22Rv1 (cell line): Measurements from ENCODE around the gene CCDC17.
A peak's percentile ranks its signal among the peaks of the same experiment; 100 is the strongest.

Experiments
- H3K27ac ChIP-seq: fragments of 450-650 bp; 2 replicates; pipeline ENCODE4 v1.5.1; 2017
- ZFX ChIP-seq: fragments of 450-650 bp; IDR thresholded peaks from 2 replicates; pipeline ENCODE4 v1.6.1; 2017; ENCODE audit warnings: antibody characterized with exemption, borderline replicate concordance
- TF ChIP-seq, protein P1 (sequence below): fragments of 450-650 bp; IDR thresholded peaks from 2 replicates; pipeline ENCODE4 v1.5.1; 2017; ENCODE audit warnings: mild to moderate bottlenecking

CCDC17 gene

DNA sequence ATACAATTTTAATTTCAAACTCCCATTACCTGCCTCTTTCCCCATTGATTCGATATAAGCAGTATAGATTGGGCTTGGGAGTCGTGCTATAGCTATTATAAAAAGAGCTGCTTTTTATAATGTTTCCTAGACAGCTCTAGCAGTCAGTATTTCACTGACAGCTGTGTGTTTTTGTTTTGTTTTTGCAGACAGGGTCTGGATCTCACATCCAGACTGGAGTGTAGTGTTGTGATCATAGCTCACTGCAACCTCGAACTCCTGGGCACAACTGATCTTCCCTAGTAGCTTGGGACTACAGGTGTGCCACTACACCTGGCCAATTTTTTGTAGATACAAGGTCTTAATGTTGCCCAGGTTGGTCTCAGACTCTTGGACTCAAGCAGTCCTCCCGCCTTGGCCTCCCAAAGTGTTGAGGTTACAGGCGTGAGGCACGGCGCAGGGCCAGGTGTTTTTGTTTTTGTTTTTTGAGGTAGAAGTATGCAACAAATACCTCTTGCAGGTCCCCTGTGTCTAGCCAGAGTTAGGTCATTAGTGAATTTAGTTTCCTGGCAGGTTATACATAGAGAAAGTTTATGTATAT, 38.3 kb downstream of the CCDC17 start:
- no peak for TF ChIP-seq ZFX
- TF ChIP-seq, protein P1, sequence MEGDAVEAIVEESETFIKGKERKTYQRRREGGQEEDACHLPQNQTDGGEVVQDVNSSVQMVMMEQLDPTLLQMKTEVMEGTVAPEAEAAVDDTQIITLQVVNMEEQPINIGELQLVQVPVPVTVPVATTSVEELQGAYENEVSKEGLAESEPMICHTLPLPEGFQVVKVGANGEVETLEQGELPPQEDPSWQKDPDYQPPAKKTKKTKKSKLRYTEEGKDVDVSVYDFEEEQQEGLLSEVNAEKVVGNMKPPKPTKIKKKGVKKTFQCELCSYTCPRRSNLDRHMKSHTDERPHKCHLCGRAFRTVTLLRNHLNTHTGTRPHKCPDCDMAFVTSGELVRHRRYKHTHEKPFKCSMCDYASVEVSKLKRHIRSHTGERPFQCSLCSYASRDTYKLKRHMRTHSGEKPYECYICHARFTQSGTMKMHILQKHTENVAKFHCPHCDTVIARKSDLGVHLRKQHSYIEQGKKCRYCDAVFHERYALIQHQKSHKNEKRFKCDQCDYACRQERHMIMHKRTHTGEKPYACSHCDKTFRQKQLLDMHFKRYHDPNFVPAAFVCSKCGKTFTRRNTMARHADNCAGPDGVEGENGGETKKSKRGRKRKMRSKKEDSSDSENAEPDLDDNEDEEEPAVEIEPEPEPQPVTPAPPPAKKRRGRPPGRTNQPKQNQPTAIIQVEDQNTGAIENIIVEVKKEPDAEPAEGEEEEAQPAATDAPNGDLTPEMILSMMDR, result no peak

DNA sequence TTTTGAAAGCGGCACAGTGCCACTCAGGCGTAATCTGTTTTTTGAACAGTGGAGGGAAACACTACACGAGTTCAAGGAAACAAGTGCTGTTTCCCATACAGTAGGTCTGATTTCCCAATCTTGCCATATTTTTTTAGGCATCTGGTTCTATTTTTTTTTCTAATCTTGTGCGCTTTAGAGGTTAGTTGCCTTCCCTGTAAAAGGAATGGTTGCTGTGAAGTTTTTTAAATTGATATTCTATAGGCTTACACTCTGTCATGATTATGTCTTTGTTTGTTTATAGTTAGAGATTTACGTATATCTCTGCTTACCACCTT, 38.8 kb downstream of the CCDC17 start:
- peak overlapping the region; percentile 97 for H3K27ac ChIP-seq

More for the DNA sequence above, 38.3 kb downstream of the CCDC17 start:
- peak overlapping the region; percentile 97; the same call in 1 of the 2 replicates for H3K27ac ChIP-seq

DNA sequence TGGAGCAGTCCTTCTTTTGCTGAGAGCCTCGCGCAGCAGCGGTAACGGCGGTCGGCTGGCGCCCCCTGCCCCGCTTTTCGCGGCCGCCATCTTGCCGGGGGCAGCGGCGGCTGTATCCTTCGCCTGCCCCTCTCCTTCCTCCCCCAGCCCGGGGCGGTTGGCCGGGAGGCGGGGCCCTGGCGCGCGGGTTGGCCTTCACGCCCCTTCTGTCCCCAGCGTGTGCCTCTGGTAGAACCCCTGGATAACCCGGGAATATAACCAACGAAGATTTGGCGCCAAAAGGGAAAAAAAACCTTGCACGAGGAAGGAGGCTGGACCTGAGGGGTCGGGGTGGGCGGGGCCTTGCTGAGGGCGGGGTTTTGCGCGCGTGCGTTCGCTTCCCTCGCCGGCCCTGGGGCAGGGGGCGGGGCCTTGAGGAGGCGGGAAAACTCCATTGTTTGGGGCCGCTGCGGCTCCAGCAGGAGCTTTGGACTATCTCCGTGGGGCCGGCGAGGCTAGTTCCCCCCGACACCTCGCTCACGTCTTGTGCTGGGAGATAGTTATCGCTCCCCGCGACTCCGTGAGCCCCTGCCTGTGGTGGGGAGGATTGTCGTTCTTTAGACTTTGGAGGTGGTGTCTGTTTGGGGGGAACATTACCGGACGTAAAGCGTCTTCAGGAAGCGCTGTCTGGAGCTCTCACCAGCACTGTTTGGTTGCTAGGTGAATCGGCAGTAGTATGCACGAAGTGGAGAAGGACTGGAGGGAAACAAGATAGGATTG, 39.3 kb downstream of the CCDC17 start:
- H3K27ac ChIP-seq, result peak overlapping the region; percentile 97
- no peak for TF ChIP-seq ZFX
- TF ChIP-seq, protein P1, result peak; percentile 33; the same call in 1 of the 2 replicates

More for the DNA sequence above, 38.8 kb downstream of the CCDC17 start:
- TF ChIP-seq, protein P1, result no peak
- no peak for TF ChIP-seq ZFX

DNA sequence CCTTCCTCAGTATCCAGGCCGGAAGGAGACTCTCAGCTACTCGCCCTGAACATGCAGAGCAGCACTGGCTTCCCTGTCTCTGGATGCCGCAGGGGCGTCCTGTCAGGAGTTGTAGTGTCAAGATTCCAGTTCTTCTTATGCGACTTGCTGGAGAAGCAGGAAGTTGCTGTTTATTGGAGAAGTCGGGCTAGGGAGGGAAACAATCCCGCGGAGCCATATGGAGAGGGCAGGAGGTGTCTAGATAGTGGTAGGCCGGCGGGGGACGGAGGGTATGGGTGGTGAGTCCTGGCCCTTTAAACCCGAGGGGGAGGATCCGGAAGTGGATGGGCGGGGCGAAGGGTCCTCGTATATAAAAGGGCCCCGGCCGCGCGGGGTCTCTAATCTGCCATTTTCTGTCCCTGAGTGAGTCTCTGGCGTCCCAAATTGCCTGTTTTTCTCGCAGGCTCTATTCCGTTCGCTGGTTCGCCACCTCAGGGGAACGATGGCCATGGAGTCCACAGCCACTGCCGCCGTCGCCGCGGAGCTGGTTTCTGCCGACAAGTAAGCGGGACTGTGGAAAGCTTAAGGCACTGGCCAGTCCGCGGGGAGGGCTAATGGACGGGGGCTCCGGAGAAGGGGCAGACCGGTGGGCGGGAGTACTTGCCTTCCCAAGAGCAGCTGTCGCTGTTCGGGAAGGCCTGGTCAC, 40.0 kb downstream of the CCDC17 start, which contains the start of gene NASP:
Gene NASP, plus strand, starts transcription at position 376 of the 685 bp plus-strand sequence. Its CDS starts 106 bp downstream, at position 482.
- TF ChIP-seq, protein P1, result no peak
- peak within 1 kb of the TSS; percentile 97 for H3K27ac ChIP-seq

DNA sequence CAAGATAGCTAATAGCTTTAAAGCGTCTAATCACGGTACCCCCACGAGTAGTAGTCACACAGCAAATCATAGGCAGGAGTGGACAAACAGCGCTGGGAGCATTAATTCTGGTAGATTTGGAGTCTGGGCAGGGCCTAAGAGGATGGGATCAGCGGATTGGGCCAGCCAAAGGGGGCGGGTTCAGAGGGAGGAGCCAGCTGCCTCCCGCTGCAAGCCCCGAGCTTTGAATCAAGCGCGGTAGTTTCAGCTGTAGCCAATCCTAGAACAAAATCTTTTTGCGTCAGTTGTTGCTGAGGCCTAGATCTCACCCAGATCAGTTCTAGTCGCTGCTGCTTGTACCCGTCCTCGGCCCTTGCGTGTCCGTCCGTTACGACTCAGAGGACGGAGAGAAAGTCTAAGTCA, 40.6 kb downstream of the CCDC17 start:
- TF ChIP-seq ZFX, result no peak
- TF ChIP-seq, protein P1, result no peak
- peak overlapping the region; percentile 97 for H3K27ac ChIP-seq

DNA sequence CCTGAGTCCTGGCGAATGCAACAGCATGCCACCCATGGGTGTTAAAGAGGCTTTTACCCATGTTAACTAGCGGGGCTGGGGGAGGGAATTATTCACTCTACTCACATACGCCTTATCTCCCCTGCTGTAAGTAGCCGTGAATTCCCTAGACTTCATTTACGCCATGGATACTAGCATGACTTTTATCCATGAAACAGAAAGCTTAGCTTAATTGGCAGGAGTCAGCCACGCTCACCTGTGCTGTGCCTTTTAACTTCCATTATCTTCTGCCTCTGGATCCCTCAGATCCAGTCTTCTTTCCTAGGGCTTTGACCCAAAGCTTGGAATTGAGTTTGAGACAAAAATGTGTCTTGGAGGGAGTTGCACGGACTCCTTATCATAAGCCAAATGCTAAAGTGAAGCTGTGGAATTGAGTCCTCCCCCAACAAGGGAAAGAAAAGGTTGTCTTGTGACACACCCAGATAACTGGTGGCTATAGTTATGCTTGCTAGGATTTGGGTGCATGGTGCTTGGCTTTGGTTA, 49.7 kb downstream of the CCDC17 start:
- H3K27ac ChIP-seq, result no peak overlapping the region
- TF ChIP-seq, protein P1, result no peak
- TF ChIP-seq ZFX, result no peak
